Heart left ventricle (tissue), 13 donors: ENCODE results near the gene MYLK2.

Experiments used
- CTCF ChIP-seq, 12 donors: fragments of 200-600 bp; sonication (generic) in 4 of 12; IDR thresholded peaks; one replicate each; pipeline versions ENCODE4 v1.5.0 to v1.8.0; 2018 to 2022; ENCODE audit warnings: antibody characterized with exemption in 12 of 12, mild to moderate bottlenecking in 5 of 12
- POLR2A ChIP-seq, 2 donors: fragments of 450-650 bp; IDR thresholded peaks; one replicate each; pipeline ENCODE4 v1.6.1; 2017; ENCODE audit warnings: antibody characterized with exemption in 2 of 2, mild to moderate bottlenecking in 2 of 2, moderate library complexity in 2 of 2
- donor health status: ischemic (EF 13 %, LVEDD 7.1; RV severe dilation, severe dysfunction).
- donor health status: DM: no; HTN: yes; CAD: no.
- donor health status: DM: no; HTN: no; CAD: no.
- donor health status: ischemic (EF 25% LVEDD 6.9; RV normal size, moderate dysfunction).
- donor health status: ischemic (EF 25% LVEDD 5.7; RV mildly dilated, moderate dysfunction).
- donor health status: ischemic (EF 35%, LVEDD 5.7; RV mildly dilated, moderate dysfunction).
- donor health status: nonischemic (EF 11% LVEDD 7.7; RV severe dilation, severe dysfunction).
- donor health status: DM: yes; HTN: yes; CAD: no.
- donor health status: PGD.
- donor health status: ischemic (EF 29% LVEDD 5.4; RV normal size, mild dysfunction).
- donor health status: nonischemic (EF 23%, LVEDD 6.1; RV moderate dilation, normal function).

GRCh38 chr20:31811796-31812728 lies 7.1 kb upstream of the MYLK2 start:
- TF ChIP-seq POLR2A (IDR thresholded peaks at IDR 0.05), result no peak
- TF ChIP-seq CTCF (IDR thresholded peaks at IDR 0.05), result no peak
